ENCODE results near the gene KLHL2.

DNA sequence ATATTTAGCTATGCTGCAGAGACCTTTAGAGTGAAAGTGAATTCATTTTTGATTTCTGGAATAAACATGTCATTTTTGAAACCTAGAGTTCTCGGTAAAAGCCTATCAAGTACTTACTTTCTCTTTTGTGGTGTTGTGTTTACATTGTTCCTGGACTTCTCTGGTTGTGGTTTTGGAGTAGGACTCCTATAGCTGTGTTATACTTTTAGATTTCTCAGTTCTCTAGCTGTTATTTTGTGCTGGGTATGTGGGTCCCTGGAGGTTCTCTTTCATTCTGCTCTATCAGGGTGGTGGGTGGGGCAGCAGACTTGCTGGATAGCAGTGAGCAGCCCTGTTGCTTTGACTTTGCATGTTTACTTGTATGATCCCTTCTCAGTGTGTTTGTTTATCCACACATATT lies 94.5 kb downstream of the KLHL2 start:
- TF ChIP-seq POLR2A (IDR thresholded peaks at IDR 0.05) (no peak), POLR2AphosphoS5 (IDR thresholded peaks at IDR 0.05) (no peak)
